Naive thymus-derived CD4-positive, alpha-beta T cell (primary cell): ENCODE measurements around the gene LRP5. TPM values are rescaled to one million over a fixed set of nuclear protein-coding genes. Genes with fewer than 3 reads are reported as not detected.
A peak's percentile ranks its signal among the peaks of the same experiment; 100 is the strongest.

Experiments
- ATAC-seq: fragments of 150-1000 bp; cut with Tn5 transposase; 2 replicates; pipeline ENCODE4 v1.10.0; 2021; ENCODE audit warnings: mild to moderate bottlenecking, moderate library complexity
- CTCF ChIA-PET: fragments of 350-600 bp; sonication (Branson Sonifier 250); formaldehyde crosslinking; loops from one replicate; lab custom pipeline; 2021; ENCODE audit warnings: antibody characterized with exemption; lab: Charles Lee
- POLR2A ChIA-PET: fragments of 350-600 bp; sonication (Branson Sonifier 250); formaldehyde crosslinking; loops from one replicate; lab custom pipeline; 2021; ENCODE audit warnings: antibody characterized with exemption, inconsistent platforms; lab: Charles Lee
- DNase-seq, 9 donors: peaks; one replicate each; pipeline versions ENCODE4 v3.0.0 to v3.0.0-alpha.2; 2020 to 2022; ENCODE audit warnings: mixed read lengths in 1 of 9
- H3K27ac ChIP-seq: one replicate; pipeline ENCODE4 v1.7.0; 2013; ENCODE audit warnings: mild to moderate bottlenecking, low read depth, low read length, moderate library complexity
- H3K27me3 ChIP-seq, 2 donors: one replicate each; pipeline ENCODE4 v1.7.0; 2013; ENCODE audit warnings: low read length in 2 of 2, mild to moderate bottlenecking in 2 of 2, moderate library complexity in 2 of 2; ENCODE audit not compliant: control insufficient read depth in 2 of 2, insufficient read depth in 2 of 2
- H3K36me3 ChIP-seq, 3 experiments: 1 replicate in 2 of 3; 2 replicates in 1 of 3; pipeline ENCODE4 v1.7.0; 2013; ENCODE audit warnings: low read length in 3 of 3, mild to moderate bottlenecking in 3 of 3, moderate library complexity in 1 of 3; ENCODE audit not compliant: insufficient read depth in 3 of 3, control insufficient read depth in 2 of 3
- H3K4me1 ChIP-seq, 2 donors: one replicate each; pipeline ENCODE4 v1.7.0; 2013; ENCODE audit warnings: low read length in 2 of 2, mild to moderate bottlenecking in 2 of 2, moderate library complexity in 1 of 2; ENCODE audit not compliant: control insufficient read depth in 2 of 2, insufficient read depth in 2 of 2
- H3K4me3 ChIP-seq: 2 replicates; pipeline ENCODE4 v1.7.0; 2013; ENCODE audit warnings: mild to moderate bottlenecking, low read length
- H3K9me3 ChIP-seq, 3 experiments: 1 replicate in 2 of 3; 2 replicates in 1 of 3; pipeline ENCODE4 v1.7.0; 2013; ENCODE audit warnings: low read length in 3 of 3; ENCODE audit not compliant: control insufficient read depth in 2 of 3
- H3K27ac Mint-ChIP-seq, 9 donors: one replicate each; pipeline ENCODE4 v1.8.0; 2020 to 2022; ENCODE audit warnings: mixed read lengths in 9 of 9, mild to moderate bottlenecking in 8 of 9, moderate library complexity in 5 of 9, inconsistent platforms in 2 of 9
- H3K27me3 Mint-ChIP-seq, 5 donors: one replicate each; pipeline ENCODE4 v1.8.0; 2021 to 2022; ENCODE audit warnings: mixed read lengths in 5 of 5, mild to moderate bottlenecking in 1 of 5
- H3K36me3 Mint-ChIP-seq, 5 donors: one replicate each; pipeline ENCODE4 v1.8.0; 2020 to 2022; ENCODE audit warnings: mixed read lengths in 5 of 5, mild to moderate bottlenecking in 3 of 5, inconsistent platforms in 1 of 5
- H3K4me1 Mint-ChIP-seq, 7 donors: one replicate each; pipeline ENCODE4 v1.8.0; 2020 to 2022; ENCODE audit warnings: mixed read lengths in 7 of 7, mild to moderate bottlenecking in 3 of 7, inconsistent platforms in 1 of 7
- H3K4me3 Mint-ChIP-seq, 10 donors: one replicate each; pipeline ENCODE4 v1.8.0; 2020 to 2022; ENCODE audit warnings: mild to moderate bottlenecking in 10 of 10, mixed read lengths in 10 of 10, moderate library complexity in 6 of 10, inconsistent platforms in 2 of 10
- H3K9me3 Mint-ChIP-seq, 11 donors: one replicate each; pipeline ENCODE4 v1.8.0; 2020 to 2022; ENCODE audit warnings: mixed read lengths in 11 of 11, mild to moderate bottlenecking in 4 of 11, inconsistent platforms in 1 of 11, moderate library complexity in 1 of 11
- intact Hi-C, 2 donors: fragments of 100-400 bp; cut with micrococcal nuclease; formaldehyde crosslinking; loops; one replicate each; pipeline ENCODE4 v1.15.1; 2023
- polyA plus RNA-seq, 2 donors: library from polyadenylated mRNA; unstranded; fragments of 300-500 nt; fragmentation: Illumina TruSeq; gene quantifications; one replicate each; pipeline ENCODE4 v1.2.3, GENCODE V29; 2021
- total RNA-seq, 6 experiments: library from RNA in 5 of 6; stranded (reverse) in 5 of 6; gene quantifications; 1 replicate in 5 of 6; 2 replicates in 1 of 6; pipeline ENCODE4 v1.2.3 and lab custom pipeline; 2021 to 2026

Gene LRP5
- total and polyA plus RNA-seq, 7 experiments from 2014 or later, result 0.35 to 29.9 (median 2.2) TPM

GRCh38 chr11:68411501-68411991 lies 99.2 kb downstream of the LRP5 start:
- ATAC-seq (no peak), DNase-seq (no peak)
- Mint-ChIP-seq H3K4me1 (no peaks in the 10 kb centered on the region), H3K27me3 (no peaks in the 10 kb centered on the region), H3K27ac (no peak overlapping the region), H3K4me3 (no peak overlapping the region), H3K36me3 (peaks cover 0 to 12% (median 3%) of the 10 kb centered on the region in 5 donors), H3K9me3 (no peaks in the 10 kb centered on the region)
- Histone ChIP-seq H3K36me3 (peaks cover 0 to 6% (median 0%) of the 10 kb centered on the region in 3 experiments), H3K4me3 (no peak overlapping the region), H3K9me3 (no peaks in the 10 kb centered on the region), H3K4me1 (no peaks in the 10 kb centered on the region), H3K27me3 (no peaks in the 10 kb centered on the region), H3K27ac (no peak overlapping the region)
- ChIA-PET CTCF (no interaction called here), POLR2A (no interaction called here)
- intact Hi-C loops, result no loop called here

GRCh38 chr11:68412593-68413475 lies 100.4 kb downstream of the LRP5 start:
- H3K27ac Mint-ChIP-seq, result peak overlapping the region in 1 of 9 donors; percentile 21
- CTCF ChIA-PET, result no interaction called here
- Histone ChIP-seq H3K27ac (no peak overlapping the region), H3K27me3 (no peaks in the 10 kb centered on the region), H3K36me3 (peaks cover 0 to 6% (median 0%) of the 10 kb centered on the region in 3 experiments), H3K9me3 (no peaks in the 10 kb centered on the region), H3K4me1 (no peaks in the 10 kb centered on the region), H3K4me3 (no peak overlapping the region)
- H3K36me3 Mint-ChIP-seq, result peaks cover 0 to 12% (median 4%) of the 10 kb centered on the region in 5 donors
- intact Hi-C loops, result no loop called here
- H3K27me3 Mint-ChIP-seq, result no peaks in the 10 kb centered on the region
- H3K9me3 Mint-ChIP-seq, result no peaks in the 10 kb centered on the region
- no peak overlapping the region for H3K4me3 Mint-ChIP-seq
- no peak for ATAC-seq
- POLR2A ChIA-PET, result no interaction called here
- DNase-seq, result no peak
- no peaks in the 10 kb centered on the region for H3K4me1 Mint-ChIP-seq

GRCh38 chr11:68413591-68413999 lies 101.2 kb downstream of the LRP5 start:
- Mint-ChIP-seq H3K9me3 (no peaks in the 10 kb centered on the region), H3K27ac (no peak overlapping the region), H3K4me1 (no peaks in the 10 kb centered on the region), H3K4me3 (no peak overlapping the region), H3K27me3 (no peaks in the 10 kb centered on the region), H3K36me3 (peaks cover 0 to 12% (median 4%) of the 10 kb centered on the region in 5 donors)
- DNase-seq, result no peak
- Histone ChIP-seq H3K4me3 (no peak overlapping the region), H3K27ac (no peak overlapping the region), H3K36me3 (peaks cover 0 to 6% (median 0%) of the 10 kb centered on the region in 3 experiments), H3K4me1 (no peaks in the 10 kb centered on the region), H3K9me3 (no peaks in the 10 kb centered on the region), H3K27me3 (no peaks in the 10 kb centered on the region)
- ChIA-PET POLR2A (no interaction called here), CTCF (no interaction called here)
- intact Hi-C loops, result no loop called here
- no peak for ATAC-seq

GRCh38 chr11:68414496-68415221 lies 102.3 kb downstream of the LRP5 start:
- Histone ChIP-seq H3K9me3 (no peaks in the 10 kb centered on the region), H3K27ac (no peak overlapping the region), H3K4me3 (no peak overlapping the region), H3K27me3 (no peaks in the 10 kb centered on the region), H3K36me3 (peaks cover 0 to 6% (median 0%) of the 10 kb centered on the region in 3 experiments), H3K4me1 (no peaks in the 10 kb centered on the region)
- CTCF ChIA-PET, result no interaction called here
- ATAC-seq (no peak), DNase-seq (no peak)
- Mint-ChIP-seq H3K36me3 (peaks cover 0 to 12% (median 5%) of the 10 kb centered on the region in 5 donors), H3K27me3 (no peaks in the 10 kb centered on the region), H3K9me3 (no peaks in the 10 kb centered on the region), H3K4me3 (no peak overlapping the region), H3K4me1 (no peaks in the 10 kb centered on the region), H3K27ac (no peak overlapping the region)
- intact Hi-C loops, result no loop called here
- POLR2A ChIA-PET, result no interaction called here

- H3K9me3 ChIP-seq, result no peaks in the 10 kb centered on the region
- H3K4me3 ChIP-seq, result no peak overlapping the region
- intact Hi-C loops, result no loop called here
- DNase-seq (no peak), ATAC-seq (no peak)
- Mint-ChIP-seq H3K36me3 (peaks cover 0 to 16% (median 8%) of the 10 kb centered on the region in 5 donors), H3K9me3 (no peaks in the 10 kb centered on the region), H3K4me1 (no peaks in the 10 kb centered on the region), H3K27me3 (no peaks in the 10 kb centered on the region), H3K27ac (no peak overlapping the region), H3K4me3 (no peak overlapping the region)
- no peaks in the 10 kb centered on the region for H3K4me1 ChIP-seq
- H3K27ac ChIP-seq, result no peak overlapping the region
- CTCF ChIA-PET, result no interaction called here
- POLR2A ChIA-PET, result no interaction called here
- H3K36me3 ChIP-seq, result peaks cover 0 to 6% (median 0%) of the 10 kb centered on the region in 3 experiments
- H3K27me3 ChIP-seq, result no peaks in the 10 kb centered on the region
Measured at GRCh38 chr11:68416070-68416578, 103.7 kb downstream of the LRP5 start.

GRCh38 chr11:68418648-68419047 lies 106.3 kb downstream of the LRP5 start:
- intact Hi-C loops, result no loop called here
- Mint-ChIP-seq H3K9me3 (no peaks in the 10 kb centered on the region), H3K27ac (no peak overlapping the region), H3K4me1 (no peaks in the 10 kb centered on the region), H3K36me3 (peaks cover 0 to 12% (median 8%) of the 10 kb centered on the region in 5 donors), H3K27me3 (no peaks in the 10 kb centered on the region), H3K4me3 (no peak overlapping the region)
- H3K9me3 ChIP-seq, result no peaks in the 10 kb centered on the region
- DNase-seq (no peak), ATAC-seq (no peak)
- H3K4me1 ChIP-seq, result no peaks in the 10 kb centered on the region
- no peak overlapping the region for H3K4me3 ChIP-seq
- H3K27me3 ChIP-seq, result no peaks in the 10 kb centered on the region
- no peak overlapping the region for H3K27ac ChIP-seq
- H3K36me3 ChIP-seq, result no peaks in the 10 kb centered on the region
- ChIA-PET POLR2A (no interaction called here), CTCF (no interaction called here)
